GM21447 (cell line): ENCODE data around the gene CHST6.
"Not testable (repeated sequence)": the region's sequence is repeated elsewhere in the genome, so short reads cannot be mapped to it uniquely, and the experiment has no call there.

Source experiments
- ATAC-seq: cut with Tn5 transposase; IDR thresholded peaks from one replicate; pipeline ENCODE4 v1.9.1; 2021; ENCODE audit not compliant: unreplicated experiment

CHST6 gene

GRCh38 chr16:75452464-75453190, 42.6 kb downstream of the CHST6 start:
- no peak for ATAC-seq

DNA sequence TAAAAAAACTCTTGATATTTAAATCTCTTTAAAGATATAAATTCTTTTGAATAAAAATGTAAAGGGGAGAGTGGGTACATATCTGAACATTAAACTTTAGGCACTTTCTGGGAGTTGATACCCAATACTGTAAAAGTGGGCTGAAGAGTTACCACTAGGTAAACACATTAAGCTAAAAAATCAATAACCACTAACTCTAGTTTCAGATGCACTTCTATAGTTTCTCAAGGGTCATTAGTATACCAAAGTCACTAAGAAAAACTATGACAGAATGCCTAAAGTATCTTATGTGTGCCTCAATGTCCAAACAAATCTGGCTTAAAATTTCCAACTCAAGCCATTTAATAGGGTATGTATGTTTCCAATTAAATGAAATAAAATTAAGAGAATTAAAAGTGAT, 48.8 kb downstream of the CHST6 start:
- no peak for ATAC-seq

DNA sequence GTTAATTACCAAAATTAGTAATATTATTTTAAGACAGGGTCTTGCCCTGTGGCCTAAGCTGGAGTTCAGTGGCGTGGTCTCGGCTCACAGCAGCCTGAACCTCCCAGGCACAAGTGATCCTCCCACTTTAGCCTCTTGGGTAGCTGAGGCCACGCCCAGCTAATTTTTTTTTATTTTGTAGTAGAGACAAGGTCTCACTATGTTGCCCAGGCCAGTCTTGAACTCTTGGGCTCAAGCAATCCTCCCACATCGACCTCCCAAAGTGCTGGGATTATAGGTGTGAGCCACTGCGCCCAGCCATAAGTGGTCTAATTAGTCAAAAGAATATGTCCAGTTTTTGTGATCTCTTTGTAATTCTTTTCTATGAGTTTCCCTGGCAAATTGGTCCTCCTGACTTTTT, 49.9 kb downstream of the CHST6 start:
- ATAC-seq = no peak

GRCh38 chr16:75443298-75443697, 51.9 kb downstream of the CHST6 start:
- no peak for ATAC-seq

DNA sequence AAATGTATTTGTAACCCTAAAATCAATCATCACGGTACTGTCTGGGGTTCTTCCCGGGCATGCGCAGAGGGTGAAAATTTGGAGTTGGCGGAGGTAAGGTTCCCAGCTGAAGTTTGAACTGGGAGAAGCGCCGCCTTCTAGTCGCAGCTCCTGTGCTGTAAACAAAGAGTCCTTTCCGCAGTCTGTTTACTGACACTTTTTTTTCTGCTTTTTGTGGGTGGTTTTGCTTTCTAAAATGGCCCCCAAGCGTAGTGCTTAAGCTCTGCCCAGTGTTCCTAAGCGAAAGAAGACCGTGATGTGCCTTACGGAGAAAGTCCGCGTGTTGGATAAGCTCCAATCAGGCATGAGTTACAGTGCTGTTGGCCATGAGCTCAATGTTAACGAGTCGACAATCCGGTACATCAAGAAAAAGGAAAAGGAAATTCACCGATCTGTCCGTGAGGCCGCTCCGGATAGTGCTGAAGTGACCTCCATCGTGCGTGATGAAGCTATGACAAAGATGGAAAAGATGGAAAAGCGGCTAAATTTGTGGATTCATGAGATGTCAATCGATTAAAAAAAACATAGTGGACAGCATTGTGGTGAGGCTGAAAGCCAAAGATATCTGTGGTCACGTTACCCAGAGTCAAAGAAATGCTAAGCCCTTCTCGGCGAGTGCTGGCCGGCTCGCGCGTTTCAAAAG, 61.4 kb downstream of the CHST6 start:
- peak; percentile 68 for ATAC-seq

DNA sequence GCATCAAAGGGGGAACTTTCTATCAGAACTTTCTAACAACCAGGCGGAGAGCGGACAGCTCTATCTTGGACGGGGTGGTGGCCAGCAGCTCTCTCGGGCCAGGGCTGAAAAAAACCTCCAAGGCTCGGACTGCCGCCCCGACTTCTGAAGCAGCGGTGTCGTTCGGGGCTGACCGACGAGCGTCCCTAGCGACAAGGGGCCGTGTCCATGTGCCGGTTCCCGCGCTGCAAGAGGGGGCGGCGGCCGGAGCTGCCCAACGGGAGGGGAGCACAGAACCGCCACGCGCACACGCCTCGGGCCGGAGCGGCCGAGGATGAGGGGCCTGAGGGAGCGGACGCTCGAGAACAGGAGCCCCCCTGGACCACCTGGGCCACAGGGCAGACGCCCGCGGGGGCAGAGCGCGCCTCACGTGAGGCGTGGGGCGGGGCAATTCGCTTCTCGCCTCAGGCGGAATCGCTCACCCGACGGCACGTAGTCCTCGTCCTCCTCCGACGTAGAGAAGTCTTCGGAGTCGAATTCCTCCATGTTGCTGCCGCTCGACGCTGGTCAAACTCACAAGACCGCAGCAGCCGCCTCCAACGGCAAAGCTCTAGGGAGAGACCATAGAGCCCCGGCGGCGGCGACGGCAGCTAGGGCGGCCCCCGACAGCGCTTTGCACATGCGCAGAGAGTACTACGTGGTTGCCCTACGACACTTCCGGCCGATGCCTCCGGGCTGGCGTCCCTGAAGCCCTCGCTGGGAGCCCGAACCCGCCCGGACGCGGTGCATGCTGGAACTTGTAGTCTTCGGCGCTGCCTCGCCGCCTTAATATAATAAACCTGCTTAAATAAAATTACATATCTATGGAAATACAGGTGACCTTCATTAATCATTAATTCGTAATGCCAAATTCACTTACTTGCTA, 62.2 kb downstream of the CHST6 start, which contains the start of gene CFDP1:
TSS of gene CFDP1 (minus strand) at position 676 of the 904 bp plus-strand sequence. CDS start at position 525, 151 bp downstream.
- peak; percentile 89 for ATAC-seq

DNA sequence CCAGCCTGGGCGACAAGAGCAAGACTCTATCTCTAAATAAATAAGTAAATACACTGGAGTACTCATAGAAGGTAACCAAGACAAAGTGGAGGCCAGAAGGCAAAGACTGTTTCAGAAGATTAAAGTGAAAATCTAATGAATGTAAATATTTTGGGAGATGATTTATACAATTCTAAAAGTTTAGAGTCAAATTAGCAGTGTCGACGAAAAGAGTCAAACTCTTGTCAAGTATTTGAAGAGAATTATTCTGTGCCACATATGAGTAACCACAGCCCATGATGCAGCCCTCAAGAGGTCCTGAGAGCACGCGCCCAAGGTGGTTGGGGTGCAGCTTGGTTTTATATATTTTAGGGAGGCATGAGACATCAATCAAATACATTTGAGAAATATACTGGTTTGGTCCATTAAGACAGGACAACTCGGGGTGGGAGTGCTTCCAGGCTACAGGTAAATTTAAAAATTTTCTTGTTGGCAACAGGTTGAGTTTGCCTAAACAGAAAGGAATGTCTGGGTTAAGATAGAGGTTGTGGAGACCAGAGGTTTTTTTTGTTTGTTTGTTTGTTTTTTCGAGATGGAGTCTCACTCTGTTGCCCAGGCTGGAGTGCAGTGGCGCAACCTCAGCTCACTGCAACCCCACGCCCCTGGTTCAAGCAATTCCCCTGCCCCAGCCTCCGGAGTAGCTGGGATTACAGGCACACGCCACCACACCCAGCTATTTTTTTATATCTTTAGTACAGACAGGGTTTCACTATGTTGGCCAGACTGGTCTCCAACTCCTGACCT, 65.4 kb downstream of the CHST6 start:
- no peak for ATAC-seq

GRCh38 chr16:75426524-75426923, 68.7 kb downstream of the CHST6 start:
- ATAC-seq = not testable (repeated sequence)

DNA sequence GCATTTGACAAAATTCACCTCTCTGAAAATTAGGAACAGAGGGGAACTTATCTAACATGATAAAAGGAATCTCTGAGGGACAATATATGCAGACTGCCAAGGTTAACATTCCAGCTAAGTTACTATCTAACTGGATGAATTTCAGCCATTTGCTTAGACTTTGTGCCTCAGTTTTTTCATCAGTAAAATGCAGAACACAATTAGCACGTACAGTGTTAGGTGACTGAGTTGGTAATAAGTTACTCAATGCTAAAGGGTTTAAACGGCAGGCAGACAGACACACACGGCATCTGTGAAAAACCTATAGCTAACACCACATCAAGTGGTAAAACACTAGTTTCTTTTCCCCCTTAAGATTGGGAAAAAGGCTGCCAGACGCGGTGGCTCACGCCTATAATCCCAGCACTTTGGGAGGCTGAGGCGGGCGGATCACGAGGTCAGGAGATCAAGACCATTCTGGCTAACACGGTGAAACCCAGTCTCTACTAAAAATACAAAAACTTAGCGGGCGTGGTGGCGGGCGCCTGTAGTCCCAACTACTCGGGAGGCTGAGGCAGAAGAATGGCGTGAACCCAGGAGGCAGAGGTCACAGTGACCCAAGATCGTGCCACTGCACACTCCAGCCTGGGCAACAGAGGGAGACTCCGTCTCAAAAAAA, 71.0 kb downstream of the CHST6 start:
- ATAC-seq = not testable (repeated sequence)

- no peak for ATAC-seq
Observed at GRCh38 chr16:75423723-75424104, 71.5 kb downstream of the CHST6 start.
